ENCODE data around the gene RCN1.
A peak's percentile ranks its signal among the peaks of the same experiment; 100 is the strongest.
"Not testable (repeated sequence)": the region's sequence is repeated elsewhere in the genome, so short reads cannot be mapped to it uniquely, and the experiment has no call there.

RCN1 gene

GRCh38 chr11:32080361-32080980, 10.4 kb upstream of the RCN1 start:
- DNase-seq, result no peak

DNA sequence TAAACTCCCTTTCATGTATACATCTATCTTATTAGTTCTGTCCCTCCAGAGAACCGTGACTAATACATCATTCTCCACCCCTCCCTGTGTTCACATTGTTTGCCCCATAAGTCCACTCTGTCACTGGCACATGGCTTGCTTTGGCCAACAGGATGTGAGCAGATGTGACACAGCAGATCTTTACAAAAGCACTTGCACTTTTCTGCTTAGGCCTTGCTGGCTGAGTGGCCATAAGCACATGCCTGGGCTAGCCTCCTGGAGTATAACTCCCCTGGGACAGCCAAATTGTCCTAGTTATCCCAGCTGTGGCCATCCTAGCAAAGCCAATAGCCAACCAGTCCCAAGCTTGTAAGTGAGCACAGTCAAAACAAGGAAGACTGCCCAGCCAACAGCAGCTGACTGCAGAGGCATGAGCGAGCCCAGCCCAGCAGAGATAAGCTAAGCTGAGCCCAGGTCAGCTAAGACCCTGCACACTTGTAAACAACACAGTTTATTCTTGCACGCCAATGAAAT, 9.7 kb upstream of the RCN1 start:
- DNase-seq, result peak; percentile 49

DNA sequence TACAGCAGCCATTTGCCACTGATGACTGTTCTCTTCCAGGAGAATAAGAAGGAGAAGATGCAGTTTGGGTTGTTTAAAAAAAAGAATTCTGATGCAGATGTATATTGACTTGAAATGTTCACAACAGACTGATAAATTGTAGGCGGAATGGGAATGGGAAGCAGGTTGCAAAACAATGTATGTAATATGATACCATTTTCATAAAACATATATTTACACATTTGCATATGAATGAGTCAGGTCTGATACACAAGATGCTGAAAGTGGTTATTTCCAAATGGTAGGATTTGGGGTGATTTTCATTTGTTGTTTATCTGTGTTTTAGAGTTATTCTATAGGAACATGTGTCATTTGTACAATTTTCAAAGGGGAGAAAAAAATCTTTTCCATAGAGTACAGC, 9.0 kb upstream of the RCN1 start:
- peak; percentile 41 for DNase-seq

DNA sequence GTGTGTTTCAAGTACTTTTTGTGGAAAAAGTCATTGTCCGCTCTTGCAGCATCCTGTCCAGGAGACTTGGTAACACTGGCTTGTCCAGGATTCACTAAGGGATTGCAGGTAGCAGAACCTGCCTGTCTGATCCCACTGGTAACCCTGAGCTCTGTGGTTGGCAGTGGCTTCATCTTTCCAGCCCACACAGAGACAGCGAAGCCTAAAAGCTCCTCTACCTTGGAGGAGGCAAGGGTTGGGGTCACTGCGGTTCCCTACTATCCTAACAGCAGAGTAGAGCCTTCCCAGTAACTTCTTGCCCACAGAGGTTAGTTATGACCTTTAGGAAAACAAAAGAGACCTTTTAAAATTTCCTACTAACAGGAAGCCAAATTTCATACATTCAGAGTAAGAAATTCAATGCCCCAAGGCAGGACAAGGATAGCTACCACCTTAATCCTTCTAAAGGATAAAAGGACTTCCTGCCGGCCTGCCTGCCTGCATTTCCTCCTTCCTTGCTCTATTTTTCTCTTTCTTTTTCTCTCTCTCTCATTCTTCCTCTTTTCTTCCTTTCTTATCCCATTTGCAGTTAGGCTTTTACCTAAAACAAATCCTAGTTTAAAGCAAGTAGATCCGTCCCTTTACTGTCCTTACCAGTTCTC, 8.4 kb upstream of the RCN1 start:
- no peak for DNase-seq

- DNase-seq, result no peak
Observed at GRCh38 chr11:32087597-32087996, 3.3 kb upstream of the RCN1 start.

GRCh38 chr11:32088117-32088941, 2.5 kb upstream of the RCN1 start:
- DNase-seq, result peak; percentile 96

- DNase-seq, result no peak
Observed at GRCh38 chr11:32092581-32093170, 1.8 kb downstream of the RCN1 start.

DNA sequence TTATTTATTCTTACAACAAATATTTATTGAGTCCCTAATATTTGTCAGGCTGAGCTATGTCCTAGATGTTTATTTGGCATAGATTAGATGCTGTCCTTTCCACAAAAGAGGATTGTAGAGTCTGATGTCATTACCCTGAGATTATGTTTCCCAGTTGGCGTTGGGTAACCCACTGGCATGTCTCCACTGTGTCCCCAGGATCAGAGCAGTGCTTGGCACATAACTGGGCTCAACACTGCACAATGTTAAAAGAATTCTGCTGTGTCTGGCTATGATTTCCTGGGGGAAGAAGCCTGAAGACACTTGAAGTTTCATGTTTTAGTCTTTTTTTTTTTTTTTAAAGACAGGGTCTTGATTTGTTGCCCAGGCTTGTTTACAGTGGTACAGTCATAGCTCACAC, 4.0 kb downstream of the RCN1 start:
- no peak for DNase-seq

GRCh38 chr11:32098142-32098903, 7.4 kb downstream of the RCN1 start:
- DNase-seq, result no peak

- no peak for DNase-seq
Observed at GRCh38 chr11:32099516-32099915, 8.6 kb downstream of the RCN1 start.

DNA sequence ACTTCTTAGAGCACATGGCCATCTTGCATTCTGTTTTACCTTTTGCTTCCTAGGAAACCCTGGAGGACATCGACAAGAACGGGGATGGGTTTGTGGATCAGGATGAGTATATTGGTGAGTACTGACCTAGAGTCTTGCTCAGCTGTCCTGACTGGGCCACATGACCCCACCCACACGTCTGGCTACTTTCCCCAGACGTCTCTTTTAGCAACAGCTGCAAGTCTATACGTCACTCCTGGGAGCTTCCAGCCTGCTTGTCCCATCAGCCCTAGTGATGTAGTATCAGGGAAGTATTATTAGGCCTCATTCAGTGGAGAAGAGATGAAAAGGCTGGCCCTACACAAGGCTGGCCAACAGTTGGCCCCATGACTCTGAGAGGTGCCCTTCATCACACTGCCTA, 9.6 kb downstream of the RCN1 start:
- no peak for DNase-seq

GRCh38 chr11:32101791-32102190, 10.9 kb downstream of the RCN1 start:
- DNase-seq, result no peak

- DNase-seq, result not testable (repeated sequence)
Observed at GRCh38 chr11:32103121-32103719, 12.3 kb downstream of the RCN1 start.

- no peak for DNase-seq
Observed at GRCh38 chr11:32103941-32104340, 13.1 kb downstream of the RCN1 start.

GRCh38 chr11:32105871-32106560, 15.1 kb downstream of the RCN1 start:
- DNase-seq, result no peak

- DNase-seq, result no peak
Observed at GRCh38 chr11:32107647-32108046, 16.8 kb downstream of the RCN1 start.

DNA sequence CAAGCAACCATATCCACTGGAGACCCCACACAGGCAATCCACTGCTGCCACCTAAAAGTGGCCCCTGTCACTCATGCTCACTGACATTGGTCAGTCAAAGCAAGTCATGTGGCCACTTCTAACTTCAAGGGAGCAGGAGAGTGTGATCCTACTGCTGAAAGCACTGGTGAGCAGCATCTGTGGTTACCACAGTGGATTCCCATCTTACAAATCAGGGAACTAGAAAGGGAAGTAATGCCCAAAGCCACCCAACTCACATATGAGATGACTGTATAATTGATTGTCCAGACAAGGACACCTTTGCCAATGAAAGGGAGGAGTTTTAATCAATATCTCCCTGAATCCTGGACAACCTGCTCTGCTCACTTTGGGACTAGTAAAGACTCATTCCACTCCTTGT, 17.7 kb downstream of the RCN1 start:
- no peak for DNase-seq

DNA sequence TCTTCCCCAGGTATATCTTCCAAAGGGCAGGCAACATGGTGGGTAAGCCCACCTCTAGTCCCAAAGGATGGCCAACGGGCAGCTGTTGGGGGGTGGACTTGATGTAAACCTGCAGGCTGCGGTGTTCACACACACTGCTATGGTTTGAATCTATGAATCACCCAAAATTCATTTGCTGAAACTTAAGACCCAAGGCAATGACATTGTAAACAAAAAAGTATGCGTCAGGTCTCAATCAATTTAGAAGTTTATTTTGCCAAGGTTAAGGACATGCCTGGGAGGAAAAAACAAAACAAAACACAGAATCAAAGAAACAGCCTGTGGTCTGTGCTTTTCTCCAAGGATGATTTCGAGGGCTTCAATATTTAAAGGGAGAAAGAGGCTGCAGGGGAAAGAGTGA, 18.3 kb downstream of the RCN1 start:
- DNase-seq, result no peak

DNA sequence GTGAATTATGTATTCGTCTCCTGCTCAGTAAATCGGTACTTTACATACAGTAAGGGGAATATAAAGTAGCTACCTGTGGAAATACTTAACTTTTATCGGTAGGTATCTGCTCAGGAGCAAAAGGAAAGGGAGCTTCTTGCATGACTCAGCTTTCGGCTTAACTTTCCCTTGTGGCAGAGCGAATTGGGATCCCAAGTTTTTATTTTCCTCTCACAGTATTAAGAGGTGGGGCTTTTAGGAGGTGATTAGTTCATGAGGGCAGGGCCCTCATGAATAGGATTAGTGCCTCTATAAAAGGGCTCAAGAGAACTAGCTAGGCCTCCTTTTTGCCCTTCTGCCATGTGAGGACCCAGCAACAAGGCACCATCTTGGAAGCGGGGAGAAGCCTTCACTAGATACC, 18.7 kb downstream of the RCN1 start:
- no peak for DNase-seq

DNA sequence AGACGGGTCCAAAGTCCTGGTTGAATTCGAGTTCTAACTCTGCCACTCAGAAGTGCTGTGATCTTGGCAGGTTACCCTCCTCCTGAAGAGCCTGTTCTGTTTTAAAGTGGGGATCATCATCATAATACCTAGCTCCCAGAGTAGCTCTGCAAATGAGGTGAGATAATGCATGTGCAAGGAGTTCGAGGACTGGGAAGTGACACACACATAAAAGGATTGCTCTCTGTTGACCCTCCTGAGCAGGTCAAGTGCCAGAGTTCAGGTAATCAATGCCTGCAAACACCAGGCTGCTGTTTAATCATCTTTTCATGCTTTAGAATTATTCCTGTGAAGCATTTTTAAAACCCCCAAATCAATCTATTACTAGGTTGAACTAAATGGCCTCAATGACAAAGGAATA, 19.9 kb downstream of the RCN1 start:
- DNase-seq, result no peak

- DNase-seq, result no peak
Observed at GRCh38 chr11:32113200-32113919, 22.5 kb downstream of the RCN1 start.

Measured in NCI-H526 treated with DMSO at 0.1 percent for 48 hours (cell line).